Breast epithelium (tissue), 4 donors: ENCODE data around the gene DCAF15. TPM values are rescaled to one million over a fixed set of nuclear protein-coding genes. Genes with fewer than 3 reads are reported as not detected.

ENCODE experiments used
- DNase-seq, 2 donors: peaks; one replicate each; pipeline ENCODE4 v3.0.0-alpha.2; 2019; ENCODE audit warnings: low spot score in 2 of 2
- H3K27ac ChIP-seq, 2 donors: fragments of 200-600 bp; sonication (generic) in 1 of 2; one replicate each; pipeline ENCODE4 v1.5.1; 2016 to 2019; ENCODE audit warnings: mild to moderate bottlenecking in 1 of 2
- H3K27me3 ChIP-seq, 2 donors: fragments of 200-600 bp; sonication (generic) in 1 of 2; one replicate each; pipeline versions ENCODE4 v1.5.1 to v1.6.0; 2017 to 2019; ENCODE audit warnings: control low read depth in 1 of 2, mild to moderate bottlenecking in 1 of 2
- H3K36me3 ChIP-seq: fragments of 200-600 bp; one replicate; pipeline ENCODE4 v1.5.1; 2019
- H3K4me1 ChIP-seq, 2 donors: fragments of 200-600 bp; sonication (generic); one replicate each; pipeline ENCODE4 v1.5.1; 2016 to 2019; ENCODE audit warnings: control low read depth in 1 of 2
- H3K4me3 ChIP-seq, 3 donors: fragments of 200-600 bp; sonication (generic); 1 replicate in 2 of 3; 2 replicates in 1 of 3; pipeline ENCODE4 v1.5.1; 2016 to 2019; ENCODE audit warnings: mild to moderate bottlenecking in 3 of 3, moderate library complexity in 2 of 3
- H3K9me3 ChIP-seq, 2 donors: fragments of 200-600 bp; sonication (generic) in 1 of 2; one replicate each; pipeline ENCODE4 v1.5.1; 2016 to 2019; ENCODE audit warnings: control low read depth in 1 of 2
- POLR2A ChIP-seq: fragments of 450-650 bp; IDR thresholded peaks from one replicate; pipeline ENCODE4 v1.6.1; 2016; ENCODE audit warnings: antibody characterized with exemption, mild to moderate bottlenecking, moderate library complexity
- POLR2AphosphoS5 ChIP-seq, 3 donors: sonication (generic); formaldehyde crosslinking; IDR thresholded peaks; one replicate each; pipeline ENCODE4 v1.6.1; 2017; ENCODE audit warnings: antibody characterized with exemption in 3 of 3
- intact Hi-C: fragments of 100-400 bp; cut with DNase I; formaldehyde crosslinking; loops from one replicate; pipeline ENCODE4 v1.15.1; 2023; ENCODE audit warnings: low total_unique reads
- total RNA-seq, 3 donors: library from RNA; depleted of rRNA; stranded (reverse); fragments of >200 nt; gene quantifications; one replicate each; pipeline ENCODE4 v1.1.0, GENCODE V29; 2016
- TF ChIP-seq, protein P1 (sequence below), 3 donors: fragments of 450-650 bp; IDR thresholded peaks; one replicate each; pipeline ENCODE4 v1.5.1; 2016 to 2017; ENCODE audit warnings: antibody characterized with exemption in 3 of 3, mild to moderate bottlenecking in 3 of 3, moderate library complexity in 3 of 3

Gene DCAF15
- total RNA-seq, 3 donors from 2014 or later: 13.4 to 22.7 (median 19.0) TPM

DNA sequence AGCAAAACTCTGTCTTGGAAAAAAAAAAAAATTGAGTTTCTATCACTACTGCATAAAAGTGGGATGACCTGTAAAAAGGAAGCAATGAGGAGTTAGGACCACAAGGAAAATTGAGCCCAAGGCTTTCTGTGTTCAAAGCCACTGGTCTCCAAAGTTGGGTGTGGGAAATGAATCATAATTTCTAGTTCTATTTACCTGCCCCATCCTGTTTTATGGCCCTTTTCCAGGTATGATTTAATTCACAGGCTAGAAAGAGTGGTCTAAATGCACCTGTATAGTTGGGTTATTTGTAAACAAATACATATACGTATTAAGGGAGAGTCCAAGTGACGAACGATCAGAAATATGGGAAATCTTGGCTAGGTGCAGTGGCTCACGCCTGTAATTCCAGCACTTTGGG is 5.9 kb upstream of the DCAF15 start:
- TF ChIP-seq, protein P1, sequence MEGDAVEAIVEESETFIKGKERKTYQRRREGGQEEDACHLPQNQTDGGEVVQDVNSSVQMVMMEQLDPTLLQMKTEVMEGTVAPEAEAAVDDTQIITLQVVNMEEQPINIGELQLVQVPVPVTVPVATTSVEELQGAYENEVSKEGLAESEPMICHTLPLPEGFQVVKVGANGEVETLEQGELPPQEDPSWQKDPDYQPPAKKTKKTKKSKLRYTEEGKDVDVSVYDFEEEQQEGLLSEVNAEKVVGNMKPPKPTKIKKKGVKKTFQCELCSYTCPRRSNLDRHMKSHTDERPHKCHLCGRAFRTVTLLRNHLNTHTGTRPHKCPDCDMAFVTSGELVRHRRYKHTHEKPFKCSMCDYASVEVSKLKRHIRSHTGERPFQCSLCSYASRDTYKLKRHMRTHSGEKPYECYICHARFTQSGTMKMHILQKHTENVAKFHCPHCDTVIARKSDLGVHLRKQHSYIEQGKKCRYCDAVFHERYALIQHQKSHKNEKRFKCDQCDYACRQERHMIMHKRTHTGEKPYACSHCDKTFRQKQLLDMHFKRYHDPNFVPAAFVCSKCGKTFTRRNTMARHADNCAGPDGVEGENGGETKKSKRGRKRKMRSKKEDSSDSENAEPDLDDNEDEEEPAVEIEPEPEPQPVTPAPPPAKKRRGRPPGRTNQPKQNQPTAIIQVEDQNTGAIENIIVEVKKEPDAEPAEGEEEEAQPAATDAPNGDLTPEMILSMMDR (IDR thresholded peaks at IDR 0.05): no peak
- TF ChIP-seq POLR2AphosphoS5 (IDR thresholded peaks at IDR 0.05): no peak
- TF ChIP-seq POLR2A: no peak
- Histone ChIP-seq H3K36me3 (no peaks in the 10 kb centered on the region), H3K4me3 (no peak overlapping the region), H3K9me3 (no peaks in the 10 kb centered on the region), H3K27me3 (no peaks in the 10 kb centered on the region), H3K4me1 (no peaks in the 10 kb centered on the region), H3K27ac (no peak overlapping the region)
- intact Hi-C loops: no loop called here
- DNase-seq: no peak

DNA sequence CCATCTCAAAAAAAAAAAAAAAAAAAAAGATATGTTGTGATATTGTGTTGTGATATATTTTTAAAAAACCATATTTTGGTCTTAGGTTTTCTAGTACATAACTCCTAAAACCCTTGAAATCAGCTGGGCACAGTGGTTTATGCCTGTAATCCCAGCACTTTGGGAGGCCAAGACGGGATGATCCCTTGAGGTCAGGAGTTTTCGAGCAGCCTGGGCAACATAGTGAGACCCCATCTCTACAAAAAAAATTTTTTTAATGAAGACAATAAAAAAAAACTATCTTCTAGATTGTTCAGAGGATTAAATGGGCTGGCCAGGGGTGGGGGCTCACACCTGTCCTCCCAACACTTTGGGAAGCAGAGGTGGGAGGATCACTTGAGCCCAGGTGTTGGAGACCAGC is 1.3 kb upstream of the DCAF15 start:
- Histone ChIP-seq H3K4me1 (peaks cover 7 to 12% of the 10 kb centered on the region in 2 donors), H3K4me3 (no peak overlapping the region), H3K27me3 (no peaks in the 10 kb centered on the region), H3K36me3 (no peaks in the 10 kb centered on the region), H3K9me3 (no peaks in the 10 kb centered on the region), H3K27ac (no peak overlapping the region)
- intact Hi-C loops: no loop called here
- TF ChIP-seq POLR2AphosphoS5 (IDR thresholded peaks at IDR 0.05) (no peak), POLR2A (no peak)
- TF ChIP-seq, protein P1 (IDR thresholded peaks at IDR 0.05): no peak
- no peak for DNase-seq

DNA sequence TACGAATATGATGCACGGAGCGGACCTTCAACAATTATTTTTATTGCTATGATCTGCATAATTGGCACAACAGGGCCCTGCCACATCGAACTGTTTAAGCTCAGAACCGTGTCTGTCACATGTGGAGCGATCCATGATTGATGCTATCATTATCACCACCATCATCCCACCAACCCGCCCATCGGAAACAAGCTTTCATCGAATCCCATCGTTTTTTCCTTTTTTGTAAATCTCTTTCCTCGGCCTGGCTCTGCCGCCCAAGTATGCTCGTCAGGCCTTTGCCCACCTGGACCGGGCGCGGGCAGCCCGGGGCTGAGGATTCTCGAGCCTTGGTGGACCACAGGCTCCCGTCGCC is 533 bp upstream of the DCAF15 start:
- TF ChIP-seq POLR2AphosphoS5 (IDR thresholded peaks at IDR 0.05): no peak
- no peak for TF ChIP-seq POLR2A
- TF ChIP-seq, protein P1 (IDR thresholded peaks at IDR 0.05): no peak
- H3K4me1 ChIP-seq: peaks cover 7 to 12% of the 10 kb centered on the region in 2 donors
- H3K4me3 ChIP-seq: peak overlapping the region; percentile 74 to 86 (median 84)
- peaks cover 3% of the 10 kb centered on the region for H3K36me3 ChIP-seq
- H3K27ac ChIP-seq: no peak overlapping the region
- H3K9me3 ChIP-seq: no peaks in the 10 kb centered on the region
- no peak for DNase-seq
- intact Hi-C loops: no loop called here
- no peaks in the 10 kb centered on the region for H3K27me3 ChIP-seq

DNA sequence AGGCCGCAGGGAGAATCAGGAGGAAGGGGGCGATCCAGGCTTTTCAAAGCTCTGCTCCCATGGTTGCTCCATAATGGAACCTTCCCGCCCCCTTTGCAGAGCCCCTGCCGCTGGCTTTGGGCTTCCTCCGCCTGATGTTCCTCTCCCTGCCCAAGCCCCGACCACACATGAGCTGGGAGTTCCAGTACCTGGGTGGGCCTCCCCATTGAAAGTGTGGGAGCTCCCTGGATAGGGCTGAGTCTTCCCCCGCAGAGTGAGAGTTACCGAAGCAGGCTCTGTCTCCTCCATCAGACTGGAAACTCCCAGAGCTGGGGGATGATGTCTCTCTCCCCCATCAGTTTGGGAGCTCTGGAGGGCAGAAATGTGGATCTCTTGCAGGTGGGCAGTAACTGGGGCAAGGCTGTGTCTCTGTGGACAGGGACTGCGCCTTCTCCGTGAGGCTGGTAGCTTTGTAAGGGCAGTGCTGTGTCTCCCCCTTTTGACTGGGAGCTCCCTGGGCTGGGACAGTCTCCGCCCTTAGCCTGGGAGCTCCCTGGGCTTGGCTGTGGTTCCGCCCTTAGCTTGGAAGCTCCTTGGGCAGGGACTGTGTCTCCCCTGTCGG is 722 bp downstream of the DCAF15 start:
- Histone ChIP-seq H3K4me1 (peaks cover 7 to 12% of the 10 kb centered on the region in 2 donors), H3K36me3 (peaks cover 3% of the 10 kb centered on the region), H3K4me3 (peak overlapping the region; percentile 74 to 86 (median 84)), H3K27ac (peak overlapping the region; percentile 92 to 93), H3K9me3 (no peaks in the 10 kb centered on the region), H3K27me3 (no peaks in the 10 kb centered on the region)
- intact Hi-C loops: no loop called here
- TF ChIP-seq, protein P1 (IDR thresholded peaks at IDR 0.05): no peak
- TF ChIP-seq POLR2AphosphoS5 (IDR thresholded peaks at IDR 0.05) (no peak), POLR2A (no peak)
- no peak for DNase-seq

DNA sequence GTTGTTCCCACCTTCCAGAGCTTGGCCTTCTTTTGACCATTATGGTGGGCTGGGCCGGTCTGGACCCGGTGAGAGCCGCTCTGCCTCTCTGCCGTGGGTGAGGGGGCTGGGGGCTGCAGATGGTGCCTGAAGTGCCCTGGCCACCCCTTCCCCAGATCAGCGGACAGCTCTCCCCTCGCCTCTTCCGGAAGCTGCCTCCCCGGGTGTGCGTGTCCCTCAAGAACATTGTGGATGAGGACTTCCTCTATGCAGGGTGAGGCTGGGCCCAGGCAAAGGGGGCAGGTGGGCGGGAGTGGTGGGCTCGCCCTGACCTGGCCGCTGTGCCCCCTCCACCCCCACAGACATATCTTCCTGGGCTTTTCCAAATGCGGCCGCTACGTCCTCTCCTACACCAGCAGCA is 1.9 kb downstream of the DCAF15 start:
- Histone ChIP-seq H3K27me3 (no peaks in the 10 kb centered on the region), H3K36me3 (peaks cover 3% of the 10 kb centered on the region), H3K9me3 (no peaks in the 10 kb centered on the region), H3K4me3 (no peak overlapping the region), H3K27ac (no peak overlapping the region), H3K4me1 (peaks cover 7 to 12% of the 10 kb centered on the region in 2 donors)
- DNase-seq: no peak
- no peak for TF ChIP-seq POLR2A
- TF ChIP-seq, protein P1 (IDR thresholded peaks at IDR 0.05): no peak
- no peak for TF ChIP-seq POLR2AphosphoS5 (IDR thresholded peaks at IDR 0.05)
- intact Hi-C loops: no loop called here
